22Rv1 (cell line): Measurements from ENCODE around the gene LMCD1.

Experiments
- H3K27ac ChIP-seq: fragments of 450-650 bp; 2 replicates; pipeline ENCODE4 v1.5.1; 2017
- CTCF ChIP-seq: fragments of 450-650 bp; IDR thresholded peaks from 2 replicates; pipeline ENCODE4 v1.5.1; 2017; ENCODE audit warnings: mild to moderate bottlenecking
- ZFX ChIP-seq: fragments of 450-650 bp; IDR thresholded peaks from 2 replicates; pipeline ENCODE4 v1.6.1; 2017; ENCODE audit warnings: antibody characterized with exemption, borderline replicate concordance

Gene LMCD1

GRCh38 chr3:8506571-8507061, 5.0 kb downstream of the LMCD1 start:
- no peak overlapping the region for H3K27ac ChIP-seq
- no peak for TF ChIP-seq CTCF
- TF ChIP-seq ZFX = no peak

GRCh38 chr3:8507496-8507895, 5.9 kb downstream of the LMCD1 start:
- H3K27ac ChIP-seq = no peak overlapping the region
- TF ChIP-seq CTCF = no peak
- TF ChIP-seq ZFX = no peak

GRCh38 chr3:8509961-8510360, 8.3 kb downstream of the LMCD1 start:
- TF ChIP-seq CTCF (no peak), ZFX (no peak)
- H3K27ac ChIP-seq = no peak overlapping the region

- H3K27ac ChIP-seq = no peak overlapping the region
- TF ChIP-seq ZFX (no peak), CTCF (no peak)
These were observed 10.6 kb downstream of the LMCD1 start for GRCh38 chr3:8512234-8512633.

DNA sequence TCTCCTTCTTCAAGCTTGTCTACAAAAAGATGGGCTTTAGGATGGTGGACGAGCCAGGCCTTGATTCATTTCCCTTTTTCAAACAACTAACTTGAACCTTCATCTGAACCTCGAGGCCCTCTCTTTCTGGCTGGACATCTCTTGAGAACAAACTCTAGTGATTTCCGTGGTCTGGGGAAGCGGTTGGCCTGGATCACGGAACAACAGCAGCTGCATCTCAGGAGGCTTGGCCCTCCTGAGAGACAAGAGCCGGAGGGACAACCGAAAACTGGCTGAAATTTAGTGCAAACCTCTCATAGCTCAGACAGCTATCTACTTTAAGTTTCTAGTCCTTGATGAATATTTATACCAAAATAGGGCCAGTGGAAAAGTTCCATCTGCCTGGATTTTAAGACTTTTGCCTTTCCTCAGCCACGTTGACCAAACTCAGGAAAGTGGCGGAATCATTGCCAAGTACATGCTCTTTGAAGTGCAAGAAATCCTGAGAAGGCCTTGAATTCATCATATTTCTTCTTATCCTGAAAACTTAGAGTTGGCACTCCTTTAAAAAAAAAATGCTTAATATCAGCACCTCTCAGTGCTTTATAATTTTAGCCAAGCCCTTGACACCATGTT, 14.5 kb downstream of the LMCD1 start:
- no peak for TF ChIP-seq CTCF
- TF ChIP-seq ZFX = no peak
- H3K27ac ChIP-seq = no peak overlapping the region

- no peak overlapping the region for H3K27ac ChIP-seq
- TF ChIP-seq ZFX = no peak
- no peak for TF ChIP-seq CTCF
These were observed 15.2 kb downstream of the LMCD1 start for GRCh38 chr3:8516783-8517182.

GRCh38 chr3:8517487-8517886, 15.9 kb downstream of the LMCD1 start:
- no peak overlapping the region for H3K27ac ChIP-seq
- TF ChIP-seq CTCF = no peak
- TF ChIP-seq ZFX = no peak
